T-helper 17 cell (primary cell): ENCODE measurements around the gene ASB13. TPM values are rescaled to one million over a fixed set of nuclear protein-coding genes. Genes with fewer than 3 reads are reported as not detected.
A peak's percentile ranks its signal among the peaks of the same experiment; 100 is the strongest.

Source experiments
- ATAC-seq: fragments of 150-1000 bp; cut with Tn5 transposase; 2 replicates; pipeline ENCODE4 v1.10.0; 2021; ENCODE audit warnings: mild to moderate bottlenecking, moderate library complexity
- DNase-seq, 3 donors: peaks; one replicate each; pipeline versions ENCODE4 v3.0.0 to v3.0.0-alpha.2; 2020 to 2021
- H3K9me3 ChIP-seq: one replicate; pipeline ENCODE4 v1.7.0; 2013; ENCODE audit warnings: low read length, mild to moderate bottlenecking; ENCODE audit not compliant: control insufficient read depth, poor library complexity, severe bottlenecking
- H3K27ac Mint-ChIP-seq: one replicate; pipeline ENCODE4 v1.8.0; 2022; ENCODE audit warnings: mild to moderate bottlenecking, moderate library complexity, mixed read lengths
- H3K27me3 Mint-ChIP-seq: one replicate; pipeline ENCODE4 v1.8.0; 2022; ENCODE audit warnings: mixed read lengths
- H3K36me3 Mint-ChIP-seq: one replicate; pipeline ENCODE4 v1.8.0; 2022; ENCODE audit warnings: low read depth, mixed read lengths
- H3K4me1 Mint-ChIP-seq: one replicate; pipeline ENCODE4 v1.8.0; 2022; ENCODE audit warnings: mild to moderate bottlenecking, mixed read lengths
- H3K4me3 Mint-ChIP-seq: one replicate; pipeline ENCODE4 v1.8.0; 2022; ENCODE audit warnings: mild to moderate bottlenecking, moderate library complexity, mixed read lengths
- total RNA-seq, 4 donors: library from RNA in 2 of 4; stranded (reverse) in 2 of 4; gene quantifications; one replicate each; pipeline ENCODE4 v1.2.3 and lab custom pipeline; 2022 to 2026

The ASB13 gene
- total RNA-seq, 2 donors from 2014 or later: 6.0 to 11.6 TPM

GRCh38 chr10:5649746-5650145 lies 16.6 kb downstream of the ASB13 start:
- Mint-ChIP-seq H3K27me3 (no peaks in the 10 kb centered on the region), H3K27ac (no peak overlapping the region), H3K36me3 (peaks cover 4% of the 10 kb centered on the region), H3K4me3 (no peak overlapping the region), H3K4me1 (peaks cover 9% of the 10 kb centered on the region)
- no peak for ATAC-seq
- DNase-seq: no peak
- no peaks in the 10 kb centered on the region for H3K9me3 ChIP-seq

GRCh38 chr10:5648494-5649457 lies 17.6 kb downstream of the ASB13 start:
- no peaks in the 10 kb centered on the region for H3K27me3 Mint-ChIP-seq
- H3K4me3 Mint-ChIP-seq: no peak overlapping the region
- H3K36me3 Mint-ChIP-seq: peaks cover 6% of the 10 kb centered on the region
- no peaks in the 10 kb centered on the region for H3K9me3 ChIP-seq
- no peak overlapping the region for H3K27ac Mint-ChIP-seq
- ATAC-seq: no peak
- no peak for DNase-seq
- H3K4me1 Mint-ChIP-seq: peaks cover 11% of the 10 kb centered on the region

GRCh38 chr10:5647507-5648240 lies 18.7 kb downstream of the ASB13 start:
- ATAC-seq (no peak), DNase-seq (no peak)
- H3K4me3 Mint-ChIP-seq: no peak overlapping the region
- H3K27me3 Mint-ChIP-seq: no peaks in the 10 kb centered on the region
- peak overlapping the region; percentile 27 for H3K27ac Mint-ChIP-seq
- no peaks in the 10 kb centered on the region for H3K9me3 ChIP-seq
- H3K4me1 Mint-ChIP-seq: peaks cover 9% of the 10 kb centered on the region
- peaks cover 9% of the 10 kb centered on the region for H3K36me3 Mint-ChIP-seq

- ATAC-seq (no peak), DNase-seq (no peak)
- Mint-ChIP-seq H3K36me3 (peaks cover 12% of the 10 kb centered on the region), H3K4me1 (peaks cover 9% of the 10 kb centered on the region), H3K27ac (no peak overlapping the region), H3K4me3 (no peak overlapping the region), H3K27me3 (no peaks in the 10 kb centered on the region)
- H3K9me3 ChIP-seq: no peaks in the 10 kb centered on the region
Measured at GRCh38 chr10:5645944-5646617, 20.3 kb downstream of the ASB13 start.

GRCh38 chr10:5645375-5645774 lies 21.0 kb downstream of the ASB13 start:
- no peaks in the 10 kb centered on the region for H3K9me3 ChIP-seq
- Mint-ChIP-seq H3K27me3 (no peaks in the 10 kb centered on the region), H3K27ac (no peak overlapping the region), H3K4me1 (peaks cover 9% of the 10 kb centered on the region), H3K36me3 (peaks cover 12% of the 10 kb centered on the region), H3K4me3 (no peak overlapping the region)
- no peak for DNase-seq
- peak; percentile 40 for ATAC-seq

- no peak overlapping the region for H3K27ac Mint-ChIP-seq
- no peaks in the 10 kb centered on the region for H3K27me3 Mint-ChIP-seq
- no peaks in the 10 kb centered on the region for H3K9me3 ChIP-seq
- DNase-seq (no peak), ATAC-seq (no peak)
- peaks cover 9% of the 10 kb centered on the region for H3K4me1 Mint-ChIP-seq
- no peak overlapping the region for H3K4me3 Mint-ChIP-seq
- H3K36me3 Mint-ChIP-seq: peaks cover 9% of the 10 kb centered on the region
Measured at GRCh38 chr10:5644930-5645329, 21.5 kb downstream of the ASB13 start.

- ATAC-seq (no peak), DNase-seq (no peak)
- H3K9me3 ChIP-seq: no peaks in the 10 kb centered on the region
- Mint-ChIP-seq H3K4me1 (peaks cover 7% of the 10 kb centered on the region), H3K27ac (no peak overlapping the region), H3K4me3 (no peak overlapping the region), H3K27me3 (no peaks in the 10 kb centered on the region), H3K36me3 (peaks cover 7% of the 10 kb centered on the region)
Measured at GRCh38 chr10:5643346-5644067, 22.9 kb downstream of the ASB13 start.

GRCh38 chr10:5641501-5641900 lies 24.9 kb downstream of the ASB13 start:
- Mint-ChIP-seq H3K27me3 (no peaks in the 10 kb centered on the region), H3K4me1 (peaks cover 4% of the 10 kb centered on the region), H3K36me3 (peaks cover 7% of the 10 kb centered on the region), H3K27ac (no peak overlapping the region), H3K4me3 (no peak overlapping the region)
- ATAC-seq (no peak), DNase-seq (no peak)
- H3K9me3 ChIP-seq: no peaks in the 10 kb centered on the region

- DNase-seq (no peak), ATAC-seq (no peak)
- Mint-ChIP-seq H3K27me3 (no peaks in the 10 kb centered on the region), H3K27ac (no peak overlapping the region), H3K4me1 (peaks cover 4% of the 10 kb centered on the region), H3K36me3 (peaks cover 7% of the 10 kb centered on the region), H3K4me3 (no peak overlapping the region)
- H3K9me3 ChIP-seq: no peaks in the 10 kb centered on the region
Measured at GRCh38 chr10:5640501-5640900, 25.9 kb downstream of the ASB13 start.

- no peak overlapping the region for H3K27ac Mint-ChIP-seq
- no peaks in the 10 kb centered on the region for H3K9me3 ChIP-seq
- H3K27me3 Mint-ChIP-seq: no peaks in the 10 kb centered on the region
- H3K4me3 Mint-ChIP-seq: no peak overlapping the region
- DNase-seq (no peak), ATAC-seq (no peak)
- peaks cover 4% of the 10 kb centered on the region for H3K4me1 Mint-ChIP-seq
- peaks cover 7% of the 10 kb centered on the region for H3K36me3 Mint-ChIP-seq
Measured at GRCh38 chr10:5640036-5640435, 26.4 kb downstream of the ASB13 start.

GRCh38 chr10:5639066-5639465 lies 27.3 kb downstream of the ASB13 start:
- no peaks in the 10 kb centered on the region for H3K9me3 ChIP-seq
- DNase-seq: no peak
- ATAC-seq: no peak
- no peak overlapping the region for H3K4me3 Mint-ChIP-seq
- H3K4me1 Mint-ChIP-seq: no peaks in the 10 kb centered on the region
- peaks cover 7% of the 10 kb centered on the region for H3K36me3 Mint-ChIP-seq
- no peaks in the 10 kb centered on the region for H3K27me3 Mint-ChIP-seq
- H3K27ac Mint-ChIP-seq: no peak overlapping the region

GRCh38 chr10:5638494-5638893 lies 27.9 kb downstream of the ASB13 start:
- peaks cover 3% of the 10 kb centered on the region for H3K36me3 Mint-ChIP-seq
- no peaks in the 10 kb centered on the region for H3K27me3 Mint-ChIP-seq
- no peak overlapping the region for H3K4me3 Mint-ChIP-seq
- no peak for DNase-seq
- no peaks in the 10 kb centered on the region for H3K4me1 Mint-ChIP-seq
- H3K9me3 ChIP-seq: no peaks in the 10 kb centered on the region
- ATAC-seq: no peak
- no peak overlapping the region for H3K27ac Mint-ChIP-seq

GRCh38 chr10:5634918-5635317 lies 31.5 kb downstream of the ASB13 start:
- no peak overlapping the region for H3K27ac Mint-ChIP-seq
- H3K4me1 Mint-ChIP-seq: peaks cover under 1% of the 10 kb centered on the region
- H3K4me3 Mint-ChIP-seq: no peak overlapping the region
- no peak for ATAC-seq
- no peak for DNase-seq
- H3K9me3 ChIP-seq: no peaks in the 10 kb centered on the region
- no peaks in the 10 kb centered on the region for H3K36me3 Mint-ChIP-seq
- no peaks in the 10 kb centered on the region for H3K27me3 Mint-ChIP-seq
